ENCODE results near the gene PIP4K2A.

The PIP4K2A gene

GRCh38 chr10:22560096-22560912, 154.1 kb downstream of the PIP4K2A start:
- Histone ChIP-seq H3K4me3 (replicated peaks; ENCODE audit: low read depth, low read length) (no peak overlapping the region), H3K36me3 (ENCODE audit: control insufficient read depth, insufficient read depth, low read length) (peaks cover 22% of the 10 kb centered on the region), H3K27me3 (replicated peaks; ENCODE audit: control insufficient read depth, insufficient read depth, low read length) (no peaks in the 10 kb centered on the region)
- DNase-seq (ENCODE audit: extremely low read depth, insufficient read length): no peak
- no peak for TF ChIP-seq CTCF (IDR thresholded peaks at IDR 0.05; ENCODE audit: insufficient read depth, low read length, poor library complexity, severe bottlenecking)

- no peak for TF ChIP-seq CTCF (IDR thresholded peaks at IDR 0.05; ENCODE audit: insufficient read depth, low read length, poor library complexity, severe bottlenecking)
- DNase-seq (ENCODE audit: extremely low read depth, insufficient read length): no peak
- Histone ChIP-seq H3K36me3 (ENCODE audit: control insufficient read depth, insufficient read depth, low read length) (peaks cover 15% of the 10 kb centered on the region), H3K27me3 (replicated peaks; ENCODE audit: control insufficient read depth, insufficient read depth, low read length) (no peaks in the 10 kb centered on the region), H3K4me3 (replicated peaks; ENCODE audit: low read depth, low read length) (no peak overlapping the region)
Measured at GRCh38 chr10:22557321-22557720, 157.1 kb downstream of the PIP4K2A start.

- TF ChIP-seq CTCF (IDR thresholded peaks at IDR 0.05; ENCODE audit: insufficient read depth, low read length, poor library complexity, severe bottlenecking): no peak
- DNase-seq (ENCODE audit: extremely low read depth, insufficient read length): no peak
- H3K36me3 ChIP-seq (ENCODE audit: control insufficient read depth, insufficient read depth, low read length): peaks cover 15% of the 10 kb centered on the region
- H3K4me3 ChIP-seq (replicated peaks; ENCODE audit: low read depth, low read length): no peak overlapping the region
- no peaks in the 10 kb centered on the region for H3K27me3 ChIP-seq (replicated peaks; ENCODE audit: control insufficient read depth, insufficient read depth, low read length)
Measured at GRCh38 chr10:22556774-22557173, 157.6 kb downstream of the PIP4K2A start.

GRCh38 chr10:22554461-22555182, 159.8 kb downstream of the PIP4K2A start:
- H3K4me3 ChIP-seq (replicated peaks; ENCODE audit: low read depth, low read length): no peak overlapping the region
- TF ChIP-seq CTCF (IDR thresholded peaks at IDR 0.05; ENCODE audit: insufficient read depth, low read length, poor library complexity, severe bottlenecking): no peak
- H3K36me3 ChIP-seq (ENCODE audit: control insufficient read depth, insufficient read depth, low read length): peaks cover 14% of the 10 kb centered on the region
- DNase-seq (ENCODE audit: extremely low read depth, insufficient read length): no peak
- no peaks in the 10 kb centered on the region for H3K27me3 ChIP-seq (replicated peaks; ENCODE audit: control insufficient read depth, insufficient read depth, low read length)

GRCh38 chr10:22553452-22553995, 160.9 kb downstream of the PIP4K2A start:
- Histone ChIP-seq H3K4me3 (replicated peaks; ENCODE audit: low read depth, low read length) (no peak overlapping the region), H3K27me3 (replicated peaks; ENCODE audit: control insufficient read depth, insufficient read depth, low read length) (no peaks in the 10 kb centered on the region), H3K36me3 (ENCODE audit: control insufficient read depth, insufficient read depth, low read length) (peaks cover 16% of the 10 kb centered on the region)
- no peak for DNase-seq (ENCODE audit: extremely low read depth, insufficient read length)
- TF ChIP-seq CTCF (IDR thresholded peaks at IDR 0.05; ENCODE audit: insufficient read depth, low read length, poor library complexity, severe bottlenecking): no peak
